ENCODE data around the gene PLA2G4A. TPM values are rescaled to one million over a fixed set of nuclear protein-coding genes. Genes with fewer than 3 reads are reported as not detected.

PLA2G4A gene
- polyA plus RNA-seq, 3 donors: 2.6 to 10.2 (median 6.0) TPM

DNA sequence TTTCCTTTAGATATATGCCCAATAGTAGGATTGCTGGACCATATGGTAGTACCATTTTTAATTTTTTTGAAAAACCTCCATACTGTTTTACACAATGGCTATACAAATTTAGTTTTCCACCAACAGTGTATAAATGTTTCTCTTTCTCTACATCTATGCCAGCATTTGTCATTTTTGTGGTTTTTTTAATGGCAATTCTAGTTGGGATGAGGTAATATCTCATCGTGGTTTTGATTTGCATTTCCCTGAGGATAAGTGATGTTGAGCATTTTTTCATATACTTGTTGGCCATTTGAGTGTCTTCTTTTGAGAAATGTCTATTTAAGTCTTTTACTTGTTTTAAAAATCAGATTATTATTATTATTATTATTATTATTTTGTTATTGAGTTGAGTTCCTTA is 35.5 kb downstream of the PLA2G4A start:
- no peak overlapping the region for H3K27ac ChIP-seq (ENCODE audit: low read depth, low read length)
- 30 to 79% (median 49%) methylated on average over 1 of the region's 1 CpG for WGBS, 3 donors

DNA sequence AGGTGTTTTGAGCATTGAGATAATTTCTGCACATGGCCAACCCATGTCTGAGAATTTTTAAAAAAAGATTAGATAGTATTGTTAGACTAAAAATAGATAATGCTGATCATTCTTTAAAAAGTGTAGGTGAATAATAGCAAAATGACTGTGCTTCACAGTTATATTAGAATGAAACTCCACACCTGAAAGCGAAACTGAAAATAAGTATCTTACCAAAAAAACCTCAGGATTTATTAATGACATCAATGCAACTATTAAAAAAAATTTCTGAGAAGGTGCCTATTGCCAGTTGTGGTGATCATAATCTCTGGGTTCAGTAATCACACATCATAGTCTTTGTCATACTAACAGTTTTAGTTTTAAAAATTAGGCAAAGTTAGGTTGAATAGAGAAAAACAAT is 36.5 kb downstream of the PLA2G4A start:
- WGBS, 3 donors: 68 to 78% (median 71%) methylated on average over 1 of the region's 1 CpG
- H3K27ac ChIP-seq (ENCODE audit: low read depth, low read length): no peak overlapping the region

DNA sequence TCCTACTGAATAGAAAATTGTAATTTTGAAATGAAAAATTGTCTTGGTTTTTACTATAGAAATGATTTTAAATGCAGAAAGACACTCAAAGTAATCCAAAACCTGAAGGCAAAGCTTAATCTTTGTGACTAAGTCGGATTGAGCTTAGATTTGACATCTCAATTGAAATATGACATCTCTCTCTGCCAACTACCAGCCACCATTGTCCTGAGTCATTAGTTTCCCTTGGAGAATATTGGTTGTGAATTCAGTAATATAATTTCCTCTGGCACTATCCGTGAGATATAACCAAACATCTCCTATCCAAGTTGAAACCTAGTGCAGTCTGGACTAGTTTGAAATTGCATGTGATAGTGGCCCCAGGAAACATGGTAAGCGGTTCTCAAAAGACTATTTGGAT is 37.1 kb downstream of the PLA2G4A start:
- no peak overlapping the region for H3K27ac ChIP-seq (ENCODE audit: low read depth, low read length)
- WGBS, 3 donors: 64 to 72% (median 70%) methylated on average over 3 of the region's 3 CpGs

DNA sequence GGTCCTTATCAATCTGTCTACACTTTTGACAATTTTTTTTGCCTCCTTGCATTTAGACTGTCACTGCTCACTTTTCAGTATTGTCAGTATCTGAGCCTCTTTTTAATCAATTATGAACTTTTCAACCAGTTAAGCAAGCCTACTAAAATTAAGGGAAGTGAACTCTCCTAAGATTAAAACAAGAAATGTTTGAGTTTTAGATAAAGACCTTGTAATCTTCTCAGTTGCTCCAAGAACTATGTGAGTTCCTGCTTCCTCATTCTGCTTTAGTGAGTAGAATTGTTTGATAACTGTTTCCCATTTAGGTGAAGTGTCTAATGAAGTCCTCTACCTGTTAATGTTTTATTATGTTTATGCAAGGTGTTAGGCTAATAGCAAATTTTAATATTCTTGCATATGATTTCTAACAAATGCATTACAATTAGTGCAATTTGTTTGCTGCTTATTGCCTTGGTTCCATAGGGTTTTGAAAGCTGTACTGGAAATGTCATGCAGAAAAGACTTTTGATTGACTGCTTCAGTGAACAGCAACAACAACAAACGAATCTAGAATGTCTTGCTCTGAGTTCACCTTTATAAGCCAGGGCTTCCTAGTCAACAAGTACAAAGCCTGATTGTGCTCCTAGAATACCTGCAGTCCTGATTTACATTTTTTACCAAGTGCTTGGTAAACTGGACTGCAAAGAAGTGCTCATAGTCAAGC is 40.9 kb downstream of the PLA2G4A start:
- WGBS, 3 donors: 13 to 62% (median 31%) methylated on average over 1 of the region's 1 CpG
- no peak overlapping the region for H3K27ac ChIP-seq (ENCODE audit: low read depth, low read length)

- WGBS, 3 donors: 74 to 92% (median 92%) methylated on average over 1 of the region's 1 CpG
- H3K27ac ChIP-seq (ENCODE audit: low read depth, low read length): no peak overlapping the region
Observed at GRCh38 chr1:186871784-186872183, 43.0 kb downstream of the PLA2G4A start.

DNA sequence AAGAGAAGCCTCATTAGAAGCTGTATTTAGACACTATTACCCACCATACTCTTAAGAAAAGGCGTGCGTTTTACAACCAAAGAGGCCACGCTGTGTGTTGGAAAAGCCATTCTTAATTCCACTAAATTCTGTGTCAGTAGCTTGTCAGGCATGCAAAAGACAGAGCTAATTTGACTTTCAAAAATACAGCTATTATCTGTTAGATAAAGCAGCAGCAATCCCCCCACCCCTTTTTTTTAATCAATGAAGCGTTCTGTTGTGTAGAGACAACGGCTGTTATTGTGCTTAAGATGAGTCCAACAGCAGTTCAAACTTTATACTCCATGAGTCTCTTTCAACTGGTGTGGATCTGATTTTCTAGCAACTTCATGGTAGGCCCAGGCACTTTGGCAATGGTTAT is 43.5 kb downstream of the PLA2G4A start:
- 79 to 93% (median 93%) methylated on average over 5 of the region's 5 CpGs for WGBS, 3 donors
- H3K27ac ChIP-seq (ENCODE audit: low read depth, low read length): no peak overlapping the region

- no peak overlapping the region for H3K27ac ChIP-seq (ENCODE audit: low read depth, low read length)
- 73 to 86% (median 75%) methylated on average over 1 of the region's 1 CpG for WGBS, 3 donors
Observed at GRCh38 chr1:186873687-186874086, 44.9 kb downstream of the PLA2G4A start.

- 69 to 84% (median 75%) methylated on average over 12 of the region's 12 CpGs for WGBS, 3 donors
- H3K27ac ChIP-seq (ENCODE audit: low read depth, low read length): no peak overlapping the region
Observed at GRCh38 chr1:186875896-186876835, 47.4 kb downstream of the PLA2G4A start.

GRCh38 chr1:186878356-186878755 is 49.6 kb downstream of the PLA2G4A start:
- H3K27ac ChIP-seq (ENCODE audit: low read depth, low read length): no peak overlapping the region
- 68 to 79% (median 71%) methylated on average over 2 of the region's 2 CpGs for WGBS, 3 donors

- 22 to 71% (median 66%) methylated on average over 1 of the region's 1 CpG for WGBS, 3 donors
- H3K27ac ChIP-seq (ENCODE audit: low read depth, low read length): no peak overlapping the region
Observed at GRCh38 chr1:186880982-186881381, 52.2 kb downstream of the PLA2G4A start.

DNA sequence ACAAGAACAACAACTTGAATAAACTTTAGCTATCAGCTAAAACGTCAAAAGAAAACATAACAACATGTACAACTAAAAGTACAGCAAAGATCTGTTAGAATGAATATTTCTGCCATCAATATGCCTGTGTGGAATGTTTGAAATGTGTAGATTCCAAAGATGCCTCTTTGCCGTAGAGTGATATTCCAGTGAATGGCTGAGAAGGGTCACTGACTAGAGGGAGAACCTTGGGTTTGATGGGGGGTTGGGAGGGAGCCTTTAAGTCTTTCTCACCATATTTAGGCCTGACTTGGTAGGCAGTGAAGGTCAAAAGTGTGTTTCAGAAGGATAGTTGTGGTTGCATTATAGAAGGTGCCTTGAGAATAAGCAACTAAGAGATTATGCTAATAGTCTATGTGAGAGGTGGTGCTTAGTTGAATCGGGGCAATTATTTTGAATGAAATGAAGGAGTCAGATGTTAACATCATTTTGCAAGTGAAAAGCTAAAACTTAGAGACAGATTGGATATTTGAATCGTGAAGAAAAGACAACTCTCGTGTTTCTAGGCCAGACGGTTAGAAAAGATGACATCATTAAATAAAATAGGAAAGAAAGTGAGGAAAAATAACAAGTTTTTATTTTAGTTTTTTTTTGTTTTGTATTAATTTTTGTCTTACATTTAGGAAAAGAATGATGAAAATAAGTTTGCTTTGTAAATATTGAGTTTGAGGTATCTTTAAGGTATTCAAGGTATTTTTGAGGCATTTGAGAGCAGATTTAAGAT is 53.8 kb downstream of the PLA2G4A start:
- WGBS, 3 donors: 60 to 86% (median 86%) methylated on average over 6 of the region's 6 CpGs

DNA sequence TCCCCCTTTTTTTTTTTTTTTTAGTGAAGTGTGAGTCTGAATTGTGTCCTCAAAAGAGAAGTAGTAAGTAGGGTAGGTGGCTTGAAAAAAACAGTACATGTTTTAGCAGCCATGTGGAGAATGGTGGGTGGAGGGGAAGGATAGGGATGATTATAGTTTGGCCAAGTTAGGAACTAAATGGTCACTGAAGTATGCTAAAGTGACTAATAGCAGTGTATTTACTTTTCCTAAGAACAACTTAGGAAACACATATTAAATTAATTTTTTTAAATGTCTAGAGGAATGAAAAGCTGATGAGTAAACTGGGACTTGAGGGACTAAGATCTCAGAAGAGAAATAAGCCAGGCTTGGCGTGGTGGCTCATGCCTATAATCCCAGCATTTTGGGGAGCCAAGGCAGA is 55.5 kb downstream of the PLA2G4A start:
- H3K27ac ChIP-seq (ENCODE audit: low read depth, low read length): no peak overlapping the region
- WGBS, 3 donors: 69 to 81% (median 81%) methylated on average over 1 of the region's 1 CpG

More for the DNA sequence above, 53.8 kb downstream of the PLA2G4A start:
- no peak overlapping the region for H3K27ac ChIP-seq (ENCODE audit: low read depth, low read length)

DNA sequence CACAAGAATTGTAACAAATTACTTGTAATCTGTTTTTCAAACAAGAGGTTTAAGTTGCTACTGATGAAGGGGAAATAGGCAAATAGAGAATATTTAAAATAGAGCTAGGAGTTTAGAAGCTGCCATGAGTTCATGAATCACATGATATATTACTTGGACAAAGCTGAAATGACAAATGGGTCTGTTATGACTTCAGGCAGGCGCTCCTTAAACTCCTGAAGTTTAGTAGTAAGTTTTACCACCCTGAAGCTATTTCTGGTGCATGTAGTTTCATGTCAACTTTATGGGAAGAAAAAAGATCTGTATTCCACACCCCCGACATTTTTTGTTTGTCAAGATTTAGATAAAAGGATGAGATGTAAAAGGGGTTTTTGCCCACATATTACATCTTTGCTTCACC is 58.5 kb downstream of the PLA2G4A start:
- H3K27ac ChIP-seq (ENCODE audit: low read depth, low read length): no peak overlapping the region
- WGBS, 3 donors: 55 to 65% (median 57%) methylated on average over 2 of the region's 2 CpGs

DNA sequence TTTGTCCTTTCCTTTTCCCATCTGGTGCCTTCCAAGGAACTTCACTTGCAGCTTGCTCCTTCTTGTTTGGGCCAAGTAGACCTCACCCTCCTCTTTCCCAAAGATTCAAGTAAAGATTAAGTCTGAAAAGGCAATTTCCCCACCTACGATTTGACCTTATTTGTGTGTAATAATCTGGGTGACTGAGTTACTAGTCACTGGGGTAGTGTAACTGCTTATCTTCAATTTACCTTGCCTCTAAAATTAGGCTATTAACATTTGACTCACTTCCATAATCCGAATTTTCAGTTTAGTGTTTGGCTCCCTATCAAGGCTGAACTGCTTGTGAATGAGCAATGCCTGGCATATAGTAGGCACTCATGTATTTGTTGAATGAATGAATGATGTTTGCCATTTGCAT is 59.6 kb downstream of the PLA2G4A start:
- WGBS, 3 donors: 61 to 69% (median 66%) methylated on average over 2 of the region's 2 CpGs
- H3K27ac ChIP-seq (ENCODE audit: low read depth, low read length): no peak overlapping the region

- H3K27ac ChIP-seq (ENCODE audit: low read depth, low read length): no peak overlapping the region
Observed at GRCh38 chr1:186892936-186893335, 64.2 kb downstream of the PLA2G4A start.

GRCh38 chr1:186894415-186894814 is 65.7 kb downstream of the PLA2G4A start:
- H3K27ac ChIP-seq (ENCODE audit: low read depth, low read length): no peak overlapping the region

DNA sequence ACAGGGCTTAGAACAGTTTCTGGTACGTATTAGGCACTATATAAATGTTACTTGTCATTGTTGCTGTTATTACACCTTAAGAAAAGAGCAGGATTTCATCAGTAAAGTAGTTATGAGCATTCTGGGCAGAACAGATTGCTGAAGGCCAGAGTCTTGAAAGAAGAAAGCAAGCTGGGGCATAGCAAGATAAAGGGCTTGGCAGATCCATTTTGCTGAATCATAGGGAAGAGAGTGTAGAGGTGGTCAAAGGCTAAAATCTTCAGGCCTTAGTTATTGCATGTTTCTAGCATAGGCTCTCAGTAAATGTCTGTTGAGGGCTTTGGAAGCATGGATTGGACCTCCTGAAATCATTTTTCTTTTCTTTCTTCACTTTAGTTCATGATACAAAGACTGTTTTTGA is 67.5 kb downstream of the PLA2G4A start:
- no peak overlapping the region for H3K27ac ChIP-seq (ENCODE audit: low read depth, low read length)
- 78 to 82% (median 78%) methylated on average over 1 of the region's 1 CpG for WGBS, 3 donors

GRCh38 chr1:186897008-186897407 is 68.3 kb downstream of the PLA2G4A start:
- no peak overlapping the region for H3K27ac ChIP-seq (ENCODE audit: low read depth, low read length)
- 40 to 60% (median 55%) methylated on average over 3 of the region's 3 CpGs for WGBS, 3 donors

GRCh38 chr1:186899577-186899976 is 70.8 kb downstream of the PLA2G4A start:
- H3K27ac ChIP-seq (ENCODE audit: low read depth, low read length): no peak overlapping the region
- 74 to 86% (median 84%) methylated on average over 3 of the region's 3 CpGs for WGBS, 3 donors

Data from adipose tissue (tissue), 3 donors.